H1 (cell line): ENCODE measurements around the gene CD14. TPM values are rescaled to one million over a fixed set of nuclear protein-coding genes. Genes with fewer than 3 reads are reported as not detected.

Experiments used
- CTCF ChIA-PET: fragments of 300-600 bp; sonication (Branson Sonifier 250); formaldehyde crosslinking; loops from one replicate; lab custom pipeline; 2021; ENCODE audit not compliant: partially characterized antibody; lab: Charles Lee
- POLR2A ChIA-PET: fragments of 300-600 bp; sonication (Branson Sonifier 250); formaldehyde crosslinking; loops from one replicate; lab custom pipeline; 2021; ENCODE audit warnings: inconsistent platforms; ENCODE audit not compliant: partially characterized antibody; lab: Charles Lee
- DNase-seq, 2 experiments: peaks; one replicate each; pipeline versions ENCODE4 v3.0.0 to v3.0.0-alpha.2; 2010 to 2022; ENCODE audit warnings: low spot score in 2 of 2, low read depth in 1 of 2, mixed read lengths in 1 of 2
- FAIRE-seq: peaks from 2 replicates; lab custom pipeline; 2011; peaks lifted over from hg19 to GRCh38; lab: Jason Lieb, UNC
- H2AFZ ChIP-seq: 2 replicates; pipeline ENCODE4 v1.8.1; 2012; ENCODE audit warnings: low read length, inconsistent platforms
- H2AK5ac ChIP-seq: 2 replicates; pipeline ENCODE4 v1.6.1; 2013; ENCODE audit warnings: low read depth, low read length
- H2BK120ac ChIP-seq: replicated peaks from 2 replicates; pipeline ENCODE3; 2013; ENCODE audit warnings: low read depth, low read length, inconsistent platforms
- H2BK12ac ChIP-seq: 2 replicates; pipeline ENCODE4 v1.6.1; 2013; ENCODE audit warnings: low read depth, low read length
- H2BK15ac ChIP-seq: 2 replicates; pipeline ENCODE4 v1.6.1; 2013; ENCODE audit warnings: low read length
- H2BK20ac ChIP-seq: 2 replicates; pipeline ENCODE4 v1.6.1; 2013; ENCODE audit warnings: low read length
- H2BK5ac ChIP-seq: 2 replicates; pipeline ENCODE4 v1.6.1; 2013; ENCODE audit warnings: low read depth, low read length
- H3K14ac ChIP-seq: 2 replicates; pipeline ENCODE4 v1.6.1; 2013; ENCODE audit warnings: inconsistent platforms; ENCODE audit not compliant: insufficient read length
- H3K18ac ChIP-seq: 2 replicates; pipeline ENCODE4 v1.6.1; 2013; ENCODE audit warnings: low read length; ENCODE audit errors: extremely low read depth
- H3K23ac ChIP-seq: 2 replicates; pipeline ENCODE4 v1.6.1; 2013; ENCODE audit warnings: inconsistent platforms; ENCODE audit not compliant: insufficient read length
- H3K23me2 ChIP-seq: 2 replicates; pipeline ENCODE4 v1.6.1; 2013; ENCODE audit warnings: low read depth, low read length
- H3K27ac ChIP-seq: 2 replicates; pipeline ENCODE4 v1.6.1; 2011; ENCODE audit warnings: low read depth, low read length, inconsistent platforms
- H3K27me3 ChIP-seq, 4 experiments: replicated peaks in 1 of 4; 1 replicate in 1 of 4; 2 replicates in 3 of 4; pipeline versions ENCODE4 v1.6.1 to v1.8.1; 2011 to 2013; ENCODE audit warnings: low read length in 3 of 4, mild to moderate bottlenecking in 3 of 4, inconsistent platforms in 2 of 4, mixed read lengths in 2 of 4, moderate library complexity in 1 of 4; ENCODE audit not compliant: control insufficient read depth in 3 of 4, insufficient read depth in 3 of 4; ENCODE audit errors: extremely low read depth in 1 of 4
- H3K36me3 ChIP-seq, 4 experiments: 2 replicates each; pipeline versions ENCODE4 v1.6.1 to v1.8.1; 2011 to 2013; ENCODE audit warnings: mild to moderate bottlenecking in 4 of 4, low read length in 3 of 4, moderate library complexity in 2 of 4, control low read depth in 1 of 4, inconsistent platforms in 1 of 4; ENCODE audit not compliant: insufficient read depth in 4 of 4, control insufficient read depth in 2 of 4
- H3K4ac ChIP-seq: replicated peaks from 2 replicates; pipeline ENCODE3; 2013; ENCODE audit warnings: low read length, low read depth, mixed read lengths, inconsistent platforms; ENCODE audit not compliant: insufficient read length
- H3K4me1 ChIP-seq, 4 experiments: replicated peaks in 1 of 4; 1 replicate in 1 of 4; 2 replicates in 3 of 4; pipeline versions ENCODE4 v1.6.1 to v1.8.1; 2011 to 2013; ENCODE audit warnings: low read length in 3 of 4, inconsistent platforms in 2 of 4, mixed read lengths in 1 of 4; ENCODE audit not compliant: insufficient read depth in 4 of 4, control insufficient read depth in 3 of 4
- H3K4me2 ChIP-seq, 2 experiments: 2 replicates each; pipeline versions ENCODE4 v1.6.1 to v1.8.1; 2011 to 2013; ENCODE audit warnings: low read depth in 2 of 2, low read length in 2 of 2, control low read depth in 1 of 2, inconsistent platforms in 1 of 2, mild to moderate bottlenecking in 1 of 2; ENCODE audit not compliant: insufficient read depth in 1 of 2
- H3K4me3 ChIP-seq, 4 experiments: fragments of 200-600, 300-600 bp in 1 of 4; sonication (generic), shearing (Covaris generic), sonication (Bioruptor Twin) in 1 of 4; 2 replicates each; pipeline versions ENCODE4 v1.5.1 to v1.8.1; 2011 to 2016; ENCODE audit warnings: low read length in 4 of 4, low read depth in 3 of 4, control low read depth in 2 of 4, inconsistent platforms in 2 of 4, mild to moderate bottlenecking in 2 of 4, mixed read lengths in 1 of 4, moderate library complexity in 1 of 4; ENCODE audit not compliant: insufficient read depth in 2 of 4; ENCODE audit errors: extremely low read depth in 1 of 4
- H3K56ac ChIP-seq: replicated peaks from 2 replicates; pipeline ENCODE3; 2013; ENCODE audit warnings: low read depth, mild to moderate bottlenecking, mixed read lengths, low read length, inconsistent platforms; ENCODE audit not compliant: insufficient read length
- H3K79me1 ChIP-seq: 2 replicates; pipeline ENCODE4 v1.6.1; 2013; ENCODE audit warnings: low read depth, low read length, control low read depth
- H3K79me2 ChIP-seq, 2 experiments: 2 replicates each; pipeline versions ENCODE4 v1.6.1 to v1.8.1; 2012 to 2013; ENCODE audit warnings: low read length in 2 of 2, mild to moderate bottlenecking in 2 of 2, inconsistent platforms in 1 of 2; ENCODE audit not compliant: insufficient read depth in 2 of 2, control insufficient read depth in 1 of 2
- H3K9ac ChIP-seq, 4 experiments: replicated peaks in 1 of 4; 1 replicate in 1 of 4; 2 replicates in 3 of 4; pipeline versions ENCODE4 v1.6.1 to v1.8.1; 2011 to 2013; ENCODE audit warnings: low read depth in 3 of 4, low read length in 3 of 4, control low read depth in 2 of 4, mild to moderate bottlenecking in 2 of 4, moderate library complexity in 2 of 4, inconsistent platforms in 1 of 4; ENCODE audit errors: extremely low read depth in 1 of 4
- H3K9me3 ChIP-seq, 2 experiments: 2 replicates each; pipeline versions ENCODE4 v1.6.1 to v1.8.1; 2012 to 2013; ENCODE audit warnings: mild to moderate bottlenecking in 2 of 2, moderate library complexity in 2 of 2, control low read depth in 1 of 2, inconsistent platforms in 1 of 2, low read depth in 1 of 2, low read length in 1 of 2, mixed read lengths in 1 of 2; ENCODE audit not compliant: insufficient read depth in 2 of 2
- H4K20me1 ChIP-seq, 2 experiments: replicated peaks in 1 of 2; 2 replicates each; pipeline versions ENCODE3 to v1.8.1; 2011 to 2013; ENCODE audit warnings: inconsistent platforms in 2 of 2, low read length in 2 of 2, mild to moderate bottlenecking in 1 of 2; ENCODE audit not compliant: insufficient read depth in 2 of 2, control insufficient read depth in 1 of 2
- H4K5ac ChIP-seq: 2 replicates; pipeline ENCODE4 v1.6.1; 2013; ENCODE audit warnings: low read length, low read depth, mixed read lengths, inconsistent platforms; ENCODE audit not compliant: insufficient read length
- H4K8ac ChIP-seq: 2 replicates; pipeline ENCODE4 v1.8.0; 2013; ENCODE audit warnings: mild to moderate bottlenecking, moderate library complexity, low read length, inconsistent platforms; ENCODE audit not compliant: insufficient read depth; ENCODE audit errors: extremely low read depth
- H4K91ac ChIP-seq: replicated peaks from 2 replicates; pipeline ENCODE3; 2013; ENCODE audit warnings: low read length, mixed read lengths, inconsistent platforms; ENCODE audit not compliant: insufficient read length
- ATF2 ChIP-seq: IDR thresholded peaks from 2 replicates; pipeline ENCODE4 v1.6.1; 2012; ENCODE audit warnings: low read length, inconsistent platforms
- EP300 ChIP-seq, 2 experiments: IDR thresholded peaks; 1 replicate in 1 of 2; 2 replicates in 1 of 2; pipeline ENCODE4 v1.6.1; 2011 to 2012; ENCODE audit warnings: low read depth in 2 of 2, low read length in 2 of 2, mild to moderate bottlenecking in 2 of 2, borderline replicate concordance in 1 of 2, inconsistent platforms in 1 of 2, moderate library complexity in 1 of 2
- SIN3A ChIP-seq, 2 experiments: IDR thresholded peaks in 1 of 2; conservative IDR thresholded peaks in 1 of 2; 2 replicates each; pipeline ENCODE4 v1.6.1; 2011 to 2012; ENCODE audit warnings: low read length in 2 of 2, improper control_type of control experiment in 1 of 2, low read depth in 1 of 2, mild to moderate bottlenecking in 1 of 2
- SP1 ChIP-seq: IDR thresholded peaks from 2 replicates; pipeline ENCODE4 v1.6.1; 2011; ENCODE audit warnings: low read depth, low read length
- SP4 ChIP-seq: IDR thresholded peaks from 2 replicates; pipeline ENCODE4 v1.6.1; 2012; ENCODE audit warnings: low read length, inconsistent platforms
- TCF12 ChIP-seq: IDR thresholded peaks from 2 replicates; pipeline ENCODE4 v1.6.1; 2011; ENCODE audit warnings: low read depth, mild to moderate bottlenecking, low read length
- WGBS, 2 experiments: shearing (Covaris generic) in 1 of 2; methylation state at CpG; one replicate each; pipeline versions ENCODE4 v1.1.6 to v1.1.7; 2013 to 2015; ENCODE audit warnings: low lambda C conversion rate in 2 of 2, mixed read lengths in 2 of 2, inconsistent platforms in 1 of 2, low coverage in 1 of 2, missing lambda C conversion rate in 1 of 2; ENCODE audit not compliant: insufficient replicate concordance in 2 of 2, insufficient coverage in 1 of 2, insufficient read length in 1 of 2; ENCODE audit errors: extremely low coverage in 1 of 2, missing lambda C conversion rate in 1 of 2; 5-methylcytosine and 5-hydroxymethylcytosine counted together
- polyA plus RNA-seq, 7 experiments: library from polyadenylated mRNA; depleted of rRNA in 3 of 7; stranded (reverse) in 5 of 7; unstranded in 2 of 7; fragments of >200 nt in 5 of 7; fragments of 200-250 nt in 2 of 7; gene quantifications; 1 replicate in 5 of 7; 2 replicates in 1 of 7; 4 replicates in 1 of 7; pipeline versions ENCODE4 v1.2.1 to v1.2.3, GENCODE V29; 2011 to 2013; ENCODE audit warnings: missing spikeins in 2 of 7, mixed read lengths in 2 of 7
- total RNA-seq: library from RNA; stranded (reverse); fragmentation: NEBNext Ultra II Directional; extraction: Animal tissue kit (Norgen Biotek cat#: 25700); gene quantifications from 2 replicates; pipeline ENCODE4 v1.2.1, GENCODE V29; 2021

Gene CD14
- total and polyA plus RNA-seq, 2 of the 8 experiments (the other 6 are each of a cell fraction or from before 2014, with no cell fraction given) = 0.15 TPM; not detected in 1

- no peak overlapping the region for H3K4ac ChIP-seq
- FAIRE-seq (no peak), DNase-seq (no peak)
- no peak overlapping the region for H3K4me3 ChIP-seq
- H2BK120ac ChIP-seq = no peak overlapping the region
- peaks cover 10 to 53% (median 38%) of the 10 kb centered on the region in 4 experiments for H3K36me3 ChIP-seq
- H3K9me3 ChIP-seq = no peaks in the 10 kb centered on the region
- no peaks in the 10 kb centered on the region; a peak in 1 of 7 replicates for H3K4me1 ChIP-seq
- H2BK20ac ChIP-seq = no peak overlapping the region
- no peak for TF ChIP-seq SIN3A (conservative IDR thresholded peaks at IDR 0.05 in 1 of 2, IDR thresholded peaks at IDR 0.05 in 1 of 2; ENCODE audit: low read depth in 1 of 2, low read length in 2 of 2)
- no peak for TF ChIP-seq TCF12
- no peak for TF ChIP-seq ATF2
- TF ChIP-seq SP1 = no peak
- no peak for TF ChIP-seq SP4
- TF ChIP-seq EP300 (IDR thresholded peaks at IDR 0.05; ENCODE audit: borderline replicate concordance in 1 of 2, low read depth in 2 of 2, low read length in 2 of 2) = no peak
- H3K18ac ChIP-seq = no peak overlapping the region
- H2AK5ac ChIP-seq = no peak overlapping the region
- 90% methylated on average over 3 of the region's 3 CpGs; no CpG with 5 or more reads in 1 of the 2 experiments for WGBS, 2 experiments
- H4K8ac ChIP-seq = no peak overlapping the region
- no peak overlapping the region for H3K14ac ChIP-seq
- no peaks in the 10 kb centered on the region for H3K23me2 ChIP-seq
- no peaks in the 10 kb centered on the region for H3K79me2 ChIP-seq
- no peak overlapping the region for H2BK12ac ChIP-seq
- no peaks in the 10 kb centered on the region for H3K79me1 ChIP-seq
- H3K27ac ChIP-seq = no peak overlapping the region
- H2BK5ac ChIP-seq = no peak overlapping the region
- H3K23ac ChIP-seq = no peak overlapping the region
- peaks cover 0 to 2% of the 10 kb centered on the region in 2 experiments for H4K20me1 ChIP-seq
- no peaks in the 10 kb centered on the region for H3K27me3 ChIP-seq
- no peak overlapping the region for H3K56ac ChIP-seq
- H4K5ac ChIP-seq = no peak overlapping the region
- no peak overlapping the region for H3K4me2 ChIP-seq
- H2AFZ ChIP-seq = no peak overlapping the region
- H2BK15ac ChIP-seq = no peak overlapping the region
- ChIA-PET CTCF (no interaction called here), POLR2A (interaction anchor here (1.1 to 1.8 kb wide), 4 partner anchors 13 to 31 kb away, joined by 3 to 6 read pairs (median 4); partner anchors contain the start of genes IK and NDUFA2)
- no peak overlapping the region for H4K91ac ChIP-seq
- H3K9ac ChIP-seq = no peak overlapping the region
Measured at GRCh38 chr5:140677947-140678346, 45.0 kb upstream of the CD14 start.
